Stimulated activated CD4-positive, alpha-beta T cell treated with anti-CD3 and anti-CD28 coated beads, Interleukin-2, amount 100 ng/mL, for 24 hours (primary cell): ENCODE results near the gene CRY1.
"Not testable (repeated sequence)": the region's sequence is repeated elsewhere in the genome, so short reads cannot be mapped to it uniquely, and the experiment has no call there.

Source experiments
- DNase-seq, 2 donors: peaks; one replicate each; pipeline ENCODE4 v3.0.0-alpha.2; 2020

The CRY1 gene

GRCh38 chr12:107064243-107064642, 29.1 kb downstream of the CRY1 start:
- no peak for DNase-seq

- DNase-seq: no peak
Observed at GRCh38 chr12:107058190-107058589, 35.2 kb downstream of the CRY1 start.

DNA sequence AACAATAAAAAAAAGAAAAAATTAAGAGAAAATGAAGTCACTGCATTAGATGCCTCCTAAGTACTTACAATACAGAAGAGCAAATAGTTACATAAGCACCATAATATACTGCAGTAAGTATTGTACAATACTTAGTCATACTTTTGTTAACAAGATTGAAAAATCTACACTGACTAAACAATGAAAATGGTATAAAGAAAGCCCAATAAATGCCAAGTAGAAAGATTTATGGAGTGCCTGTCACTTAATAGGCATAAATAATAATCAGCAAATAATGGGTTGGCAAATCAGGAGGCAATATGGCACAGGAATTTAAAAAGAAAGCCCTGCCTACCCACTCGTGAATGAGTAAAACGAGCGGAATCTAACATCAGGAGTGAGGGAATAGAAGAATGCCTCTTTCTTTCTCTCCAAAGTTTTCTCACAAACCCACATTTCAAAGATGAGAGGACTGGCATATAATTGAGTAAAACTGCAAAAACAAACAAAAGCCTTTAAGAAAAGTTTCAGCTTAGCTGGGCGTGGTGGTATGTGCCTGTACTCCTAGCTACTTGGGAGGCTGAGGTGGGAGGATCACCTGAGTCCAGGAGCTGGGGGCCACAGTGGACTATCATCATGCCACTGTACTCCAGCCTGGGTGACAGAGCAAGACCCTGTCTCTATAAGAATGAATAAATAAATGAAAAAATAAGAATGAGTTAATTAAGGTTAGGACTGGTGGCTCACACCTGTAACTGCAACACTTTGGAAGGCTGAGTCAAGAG, 36.1 kb downstream of the CRY1 start:
- no peak for DNase-seq

GRCh38 chr12:107053709-107054108, 39.6 kb downstream of the CRY1 start:
- no peak for DNase-seq

DNA sequence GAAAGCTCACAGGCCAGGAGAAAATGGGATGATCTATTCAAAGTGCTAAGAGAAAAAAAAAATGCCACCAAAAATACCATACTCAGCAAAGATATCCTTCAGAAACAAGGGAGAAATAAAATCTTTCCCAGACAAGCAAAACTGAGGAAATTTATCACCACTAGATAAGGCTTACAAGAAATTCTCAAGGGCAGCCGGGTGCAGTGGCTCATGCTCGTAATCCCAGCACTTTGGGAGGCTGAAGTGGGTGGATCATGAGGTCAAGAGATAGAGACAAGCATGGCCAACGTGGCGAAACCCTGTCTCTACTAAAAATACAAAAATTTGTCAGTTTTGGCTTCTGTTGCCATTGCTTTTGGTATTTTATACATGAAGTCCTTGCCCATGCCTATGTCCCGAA, 48.2 kb downstream of the CRY1 start:
- DNase-seq: no peak

- no peak for DNase-seq
Observed at GRCh38 chr12:107042801-107043200, 50.5 kb downstream of the CRY1 start.

DNA sequence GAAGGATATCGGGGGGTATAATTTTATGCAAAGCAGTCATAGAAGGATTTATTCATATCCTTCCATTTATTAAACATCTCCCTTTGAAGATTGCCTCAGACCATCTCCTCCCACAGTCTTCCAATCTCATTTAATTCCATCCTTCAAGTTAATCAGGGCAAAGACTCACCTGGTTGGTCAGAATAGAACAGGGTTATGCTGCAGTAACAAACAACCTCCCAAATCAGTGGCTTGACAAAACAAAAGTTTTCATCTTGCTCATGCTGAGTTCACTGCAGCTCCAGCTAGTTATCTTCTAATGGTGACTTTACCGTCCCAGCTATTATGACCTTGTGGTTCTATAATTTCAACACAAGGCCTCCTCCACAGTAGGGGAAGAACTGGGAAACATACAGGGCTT, 57.6 kb downstream of the CRY1 start:
- DNase-seq: no peak

DNA sequence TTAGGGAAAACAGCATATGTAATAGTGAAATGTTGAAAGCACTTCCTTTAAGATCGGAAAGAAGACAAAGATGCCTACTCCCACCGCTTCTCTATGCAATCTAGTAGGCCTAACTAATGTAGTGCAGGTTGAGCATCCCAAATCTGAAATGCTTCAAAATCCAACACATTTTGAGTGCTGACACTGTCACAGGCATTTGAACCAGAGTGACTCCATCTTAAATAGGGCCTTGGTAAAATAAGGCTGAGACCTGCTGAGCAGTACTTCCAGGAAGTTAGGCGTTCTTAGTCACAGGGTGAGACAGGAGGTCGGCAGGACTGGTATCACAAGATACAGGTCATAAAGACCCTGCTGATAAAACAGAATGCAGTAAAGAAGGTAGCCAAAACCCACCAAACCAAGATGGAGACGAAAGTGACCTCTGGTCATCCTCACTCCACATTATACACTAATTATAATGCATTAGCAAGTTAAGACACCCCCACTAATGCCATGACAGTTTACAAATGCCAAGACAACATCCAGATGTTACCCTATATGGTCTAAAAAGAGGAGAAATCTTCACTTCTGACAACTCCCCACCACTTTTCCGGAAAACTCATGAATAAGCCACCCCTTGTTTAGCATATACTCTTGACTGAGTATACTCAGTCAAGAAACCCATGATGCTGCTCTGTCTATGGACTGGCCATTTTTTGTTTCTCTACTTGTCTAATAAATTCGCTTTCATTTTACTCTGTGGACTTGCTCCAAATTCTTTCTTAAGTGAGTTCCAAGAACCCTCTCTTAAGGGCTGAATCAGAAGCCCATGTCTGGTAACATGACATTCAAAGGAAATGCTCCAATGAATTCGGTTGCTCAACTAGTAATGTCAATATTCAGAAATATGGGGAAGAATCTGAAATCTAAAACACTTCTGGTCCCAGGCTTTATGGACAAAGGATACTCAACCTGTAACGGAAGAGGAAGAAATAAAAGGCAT, 59.3 kb downstream of the CRY1 start:
- DNase-seq: no peak

- no peak for DNase-seq
Observed at GRCh38 chr12:107032266-107032665, 61.1 kb downstream of the CRY1 start.

- no peak for DNase-seq
Observed at GRCh38 chr12:107031061-107031460, 62.3 kb downstream of the CRY1 start.

- DNase-seq: no peak
Observed at GRCh38 chr12:107029081-107029480, 64.3 kb downstream of the CRY1 start.

DNA sequence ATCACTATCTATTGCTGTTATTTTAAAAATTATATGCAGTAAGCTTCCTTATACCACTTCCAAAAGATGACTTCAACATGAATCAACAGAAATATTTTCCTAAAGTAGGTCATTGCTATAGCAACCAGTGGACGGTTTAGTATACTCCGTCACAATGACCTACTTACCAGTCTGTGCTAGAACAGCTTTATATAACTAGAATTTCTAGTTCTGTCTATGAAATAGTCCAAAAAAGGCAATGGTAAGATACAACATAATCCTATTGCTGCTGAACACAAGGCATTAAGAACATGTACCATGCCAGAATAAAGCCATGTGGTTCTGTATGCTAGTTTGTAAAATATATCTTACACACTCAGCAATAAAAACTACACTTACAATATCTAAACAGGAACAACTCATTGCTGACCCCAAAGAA, 65.7 kb downstream of the CRY1 start:
- no peak for DNase-seq

DNA sequence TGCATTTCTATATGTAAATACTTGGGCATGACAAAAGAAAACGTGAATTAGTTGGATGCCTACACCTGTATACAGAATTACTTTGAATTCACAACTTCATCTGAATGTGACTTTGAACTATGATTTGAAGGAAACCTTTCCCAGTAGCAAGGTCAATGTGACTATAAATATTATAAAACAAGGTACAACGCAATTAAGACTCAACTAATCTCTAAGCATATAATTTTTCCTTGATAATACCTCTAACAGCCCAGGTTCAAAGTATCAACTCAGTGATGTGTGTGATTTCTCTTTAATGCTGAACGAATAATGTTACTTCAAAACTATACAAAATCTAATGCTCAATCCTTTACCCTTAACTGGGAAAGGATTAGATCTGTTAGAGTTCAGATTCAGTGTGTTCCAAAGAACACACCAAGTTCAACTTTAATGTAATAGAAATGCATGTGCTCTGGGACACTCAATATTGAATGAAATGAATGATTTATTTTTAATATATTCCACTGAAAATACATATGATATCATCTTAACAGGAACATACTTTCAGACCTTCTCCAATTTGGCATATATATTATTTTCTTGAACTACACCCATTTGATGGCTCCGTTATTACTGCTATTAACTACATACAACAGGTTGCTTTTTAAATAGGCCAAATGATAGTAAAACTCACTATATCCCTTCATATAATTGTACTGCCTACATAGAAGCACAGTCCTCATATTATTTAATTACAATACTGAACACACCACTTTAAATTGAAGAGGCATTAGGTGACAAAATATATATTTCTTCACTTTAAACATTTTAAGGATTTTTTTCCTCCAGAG, 66.3 kb downstream of the CRY1 start:
- DNase-seq: no peak

GRCh38 chr12:107026356-107026755, 67.0 kb downstream of the CRY1 start:
- DNase-seq: not testable (repeated sequence)

- DNase-seq: no peak
Observed at GRCh38 chr12:107025671-107026070, 67.7 kb downstream of the CRY1 start.

DNA sequence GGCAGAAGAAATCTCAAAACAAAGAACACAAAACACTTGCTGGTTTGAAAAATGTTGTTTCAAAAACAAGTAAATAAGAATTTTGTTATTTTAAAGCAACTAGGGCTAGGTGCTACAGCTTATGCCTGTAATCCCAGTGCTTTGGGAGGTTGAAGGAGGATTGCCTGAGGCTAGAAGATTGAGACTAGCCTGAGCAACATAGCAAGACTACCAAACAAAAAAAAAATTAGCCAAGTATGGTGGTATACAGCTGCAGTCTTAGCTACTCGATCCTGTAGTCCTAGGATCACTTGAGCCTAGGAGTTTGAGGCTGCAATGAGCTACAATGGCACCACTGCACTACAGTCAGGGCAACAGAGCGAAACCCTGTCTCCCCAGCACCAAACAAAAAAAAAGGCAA, 73.8 kb downstream of the CRY1 start:
- no peak for DNase-seq

DNA sequence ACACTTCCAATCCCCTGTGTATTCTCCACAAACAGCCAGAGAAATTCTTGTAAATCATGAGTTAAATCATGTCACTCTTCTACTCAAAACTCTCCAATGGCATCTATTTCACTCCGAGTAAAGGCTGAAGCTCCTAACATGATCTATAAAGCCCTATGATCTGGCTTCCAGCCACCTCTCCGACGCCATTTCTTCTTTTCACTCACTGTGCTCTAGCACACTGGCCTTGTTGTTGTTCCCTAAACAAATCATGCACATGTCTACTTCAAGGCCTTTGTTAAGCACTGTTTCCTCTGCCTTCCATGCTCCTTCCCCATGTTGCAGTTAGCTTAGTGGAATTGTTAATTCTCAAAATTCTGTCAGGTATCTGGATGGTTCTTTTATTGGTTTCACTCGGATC, 76.3 kb downstream of the CRY1 start:
- DNase-seq: no peak

DNA sequence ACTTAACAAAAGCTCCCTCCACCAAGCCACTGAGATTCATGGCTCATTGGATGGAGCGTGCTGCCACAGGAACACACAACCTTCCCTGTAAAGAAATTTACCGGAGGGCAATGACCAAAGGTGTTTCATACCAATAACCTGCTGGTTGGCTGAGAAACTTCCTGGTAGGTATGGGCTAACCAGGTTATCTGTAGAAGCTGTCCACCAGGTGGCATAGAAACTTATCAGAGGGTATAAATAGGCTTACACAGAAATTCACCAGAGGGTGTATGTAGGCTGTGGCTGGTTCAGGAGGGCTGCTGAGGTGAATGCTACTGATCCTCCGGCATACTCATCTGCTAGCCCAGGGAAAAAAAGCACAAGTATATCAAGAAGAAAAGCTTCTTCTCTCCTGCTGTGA, 79.3 kb downstream of the CRY1 start:
- DNase-seq: no peak

DNA sequence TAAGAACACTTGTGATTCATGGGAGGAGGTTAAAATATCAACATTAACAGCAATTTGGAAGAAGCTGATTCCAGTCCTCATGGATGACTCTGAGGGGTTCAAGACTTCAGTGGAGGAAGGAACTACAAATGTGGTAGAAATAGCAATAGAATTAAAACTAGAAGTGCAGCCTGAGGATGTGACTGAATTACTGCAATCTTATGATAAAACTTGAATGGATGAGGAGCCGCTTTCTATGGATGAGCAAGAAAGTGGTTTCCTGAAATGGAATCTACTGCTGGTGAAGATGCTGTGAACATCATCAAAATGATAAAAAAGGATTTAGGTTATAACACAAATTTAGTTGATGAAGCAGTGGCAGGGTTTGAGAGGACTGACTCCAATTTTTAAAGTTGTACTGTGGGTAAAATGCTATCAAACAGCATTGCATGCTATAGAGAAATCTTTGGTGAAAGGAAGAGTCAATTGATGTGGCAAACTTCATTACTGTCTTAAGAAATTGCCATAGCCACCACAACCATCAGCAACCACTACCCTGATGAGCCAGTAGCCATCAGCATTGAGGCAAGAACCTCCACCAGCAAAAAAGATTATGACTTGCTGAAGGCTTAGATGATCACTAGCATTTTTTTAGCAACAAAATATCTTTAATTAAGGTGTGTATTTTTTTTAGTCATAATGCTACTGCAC, 80.5 kb downstream of the CRY1 start:
- DNase-seq: no peak

DNA sequence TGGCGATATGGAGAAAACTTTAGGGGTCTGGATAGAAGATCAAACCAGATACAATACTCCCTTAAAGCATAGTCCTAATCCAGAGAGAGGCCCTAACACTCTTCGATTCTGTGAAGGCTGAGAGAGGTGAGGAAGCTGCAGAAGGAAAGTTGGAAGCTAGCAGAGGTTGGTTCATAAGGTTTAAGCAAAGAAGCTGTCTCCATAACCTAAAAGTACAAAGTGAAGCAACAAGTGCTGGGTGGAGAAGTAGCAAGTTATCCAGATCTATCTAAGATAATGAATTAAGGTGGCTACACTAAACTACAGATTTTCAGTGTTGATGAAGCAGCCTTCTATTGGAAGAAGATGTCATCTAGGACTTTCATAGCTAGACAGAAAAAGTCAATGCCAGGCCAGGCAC, 81.8 kb downstream of the CRY1 start:
- DNase-seq: no peak

DNA sequence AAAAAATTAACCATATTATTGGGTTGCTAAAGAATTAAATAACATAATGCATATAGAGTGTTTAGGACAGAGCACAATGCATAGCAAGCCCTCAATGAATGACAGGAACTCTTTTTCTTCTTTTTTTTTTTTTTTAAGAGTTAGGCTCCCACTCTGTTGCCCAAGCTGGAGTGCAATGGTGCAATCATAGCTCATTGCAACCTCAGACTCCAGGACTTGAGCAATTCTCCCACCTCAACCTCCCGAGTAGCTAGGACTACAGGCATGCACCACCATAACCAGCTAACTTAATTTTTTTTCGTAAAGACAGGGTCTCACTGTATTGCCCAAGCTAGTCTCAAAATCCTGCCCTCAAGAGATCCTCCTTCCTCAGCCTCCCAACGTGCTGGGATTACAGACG, 85.9 kb downstream of the CRY1 start:
- DNase-seq: no peak

DNA sequence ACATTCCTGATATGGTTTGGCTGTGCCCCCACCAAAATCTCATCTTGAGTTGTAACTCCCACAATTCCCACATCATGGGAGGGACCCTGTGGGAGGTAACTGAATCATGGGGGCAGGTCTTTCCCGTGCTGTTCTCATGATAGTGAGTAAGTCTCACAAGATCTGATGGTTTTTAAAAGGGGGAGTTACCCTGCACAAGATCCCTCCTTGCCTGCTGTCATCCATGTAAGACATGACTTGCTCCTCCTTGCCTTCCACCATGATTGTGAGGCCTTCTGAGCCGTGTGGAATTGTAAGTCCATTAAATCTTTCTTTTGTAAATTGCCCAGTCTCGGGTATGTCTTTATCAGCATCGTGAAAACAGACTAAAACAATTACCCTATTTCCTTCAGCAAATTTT, 90.7 kb downstream of the CRY1 start:
- DNase-seq: not testable (repeated sequence)

DNA sequence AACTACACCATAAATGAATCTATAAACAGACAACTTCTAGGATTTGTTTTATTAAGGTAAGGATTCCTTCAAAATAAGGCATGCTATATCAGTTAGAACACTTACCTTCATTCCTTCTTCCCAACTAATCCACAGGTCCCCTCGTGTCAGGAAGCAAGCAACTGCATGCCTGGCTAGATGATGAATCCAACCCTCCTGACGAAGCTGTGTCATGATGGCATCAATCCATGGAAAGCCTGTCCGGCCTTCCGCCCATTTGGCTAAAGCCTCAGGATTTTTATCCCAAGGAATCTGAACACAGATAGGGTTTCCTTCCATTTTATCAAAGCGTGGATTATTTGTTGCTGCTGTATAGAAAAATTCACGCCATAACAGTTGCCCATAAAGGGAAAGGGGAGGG, 93.9 kb downstream of the CRY1 start:
- DNase-seq: no peak
